Hematopoietic multipotent progenitor cell (in vitro differentiated cells): ENCODE results near the gene KDM6B. TPM values are rescaled to one million over a fixed set of nuclear protein-coding genes. Genes with fewer than 3 reads are reported as not detected.

Experiments
- DNase-seq, 3 donors: peaks; one replicate each; pipeline ENCODE4 v3.0.0-alpha.2; 2011 to 2015; ENCODE audit warnings: low read depth in 2 of 3, low spot score in 2 of 3
- total RNA-seq: library from RNA; depleted of rRNA; stranded (reverse); fragments of >200 nt; gene quantifications from one replicate; pipeline ENCODE4 v1.2.3, GENCODE V29; 2012

KDM6B gene
- total RNA-seq, 1 donor = 24.8 TPM

- DNase-seq = no peak
Measured at GRCh38 chr17:7867881-7868329, 33.9 kb downstream of the KDM6B start.

DNA sequence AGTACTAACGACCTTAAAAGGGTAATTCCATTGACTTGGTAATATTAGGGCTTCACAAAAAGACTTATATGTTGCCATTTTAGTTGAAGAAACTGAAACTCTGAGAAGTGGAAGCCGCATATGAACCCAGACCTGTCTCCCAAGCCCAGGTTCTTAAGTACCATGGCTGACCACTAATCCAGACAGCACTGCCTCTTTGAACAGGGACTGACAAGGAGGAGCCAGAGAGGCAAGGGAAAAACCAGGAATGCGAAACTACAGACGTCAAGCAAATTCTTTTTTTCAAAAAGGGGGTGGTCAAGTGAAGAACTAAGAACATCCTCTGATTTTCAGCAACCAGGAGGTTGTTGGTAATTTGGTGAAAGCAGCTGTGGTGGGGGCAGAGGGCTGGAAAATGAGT, 39.0 kb downstream of the KDM6B start:
- DNase-seq = no peak

GRCh38 chr17:7875804-7876370, 41.9 kb downstream of the KDM6B start:
- no peak for DNase-seq

DNA sequence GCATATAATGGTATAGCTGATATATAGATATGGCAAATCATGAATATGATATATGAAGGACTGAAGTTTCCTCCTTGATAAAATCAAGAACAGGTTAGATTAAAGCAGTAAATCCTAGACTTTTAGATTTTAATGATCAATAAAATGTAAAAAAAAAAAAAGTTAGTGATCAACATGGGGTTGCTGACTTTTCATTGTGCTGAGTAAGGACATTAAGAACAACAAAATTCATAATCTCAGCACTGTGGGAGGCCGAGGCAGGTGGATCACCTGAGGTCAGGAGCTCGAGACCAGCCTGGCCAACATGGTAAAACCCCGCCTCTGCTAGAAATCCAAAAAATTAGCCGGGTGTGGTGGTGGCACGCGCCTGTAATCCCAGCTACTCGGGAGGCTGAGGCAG, 44.2 kb downstream of the KDM6B start:
- no peak for DNase-seq

- no peak for DNase-seq
Measured at GRCh38 chr17:7880076-7880868, 46.3 kb downstream of the KDM6B start.

- no peak for DNase-seq
Measured at GRCh38 chr17:7881276-7882054, 47.4 kb downstream of the KDM6B start.

DNA sequence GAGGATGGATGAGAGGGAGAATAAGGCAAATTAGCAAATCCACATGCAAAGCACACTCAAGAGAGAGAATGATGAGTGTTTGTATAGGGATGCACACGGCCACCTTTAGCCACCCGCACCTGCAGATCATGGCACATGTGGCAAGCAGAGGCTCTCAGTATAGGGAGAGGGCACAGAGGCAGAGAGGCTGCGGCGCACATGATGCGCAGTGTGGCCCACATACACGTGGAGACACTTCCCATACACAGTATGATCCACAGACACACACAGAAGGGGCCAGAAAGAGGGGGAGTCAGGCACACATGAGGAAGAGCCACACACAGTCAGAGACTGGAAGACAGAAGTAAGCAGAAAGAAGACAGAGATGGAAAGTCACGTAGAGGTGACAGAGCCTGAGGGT, 48.1 kb downstream of the KDM6B start:
- DNase-seq = no peak

GRCh38 chr17:7882629-7883028, 48.6 kb downstream of the KDM6B start:
- no peak for DNase-seq

Other genes with a start within 250 kb of the KDM6B start
- 0.81 TPM for gene SOX15, start 244.1 kb upstream of the KDM6B start, total RNA-seq
- gene FXR2, start 219.3 kb upstream of the KDM6B start, total RNA-seq = 22.6 TPM
- 14.0 TPM for gene SAT2, start 206.4 kb upstream of the KDM6B start, total RNA-seq
- not detected for gene SHBG, start 204.1 kb upstream of the KDM6B start, total RNA-seq
- not detected for gene ATP1B2, start 183.3 kb upstream of the KDM6B start, total RNA-seq
- 72.4 TPM for gene TP53, start 146.7 kb upstream of the KDM6B start, total RNA-seq
- gene WRAP53, start 145.7 kb upstream of the KDM6B start, total RNA-seq = 14.5 TPM
- under 0.01 TPM for gene EFNB3, start 129.0 kb upstream of the KDM6B start, total RNA-seq
- gene DNAH2, start 116.5 kb upstream of the KDM6B start, total RNA-seq = under 0.01 TPM
- gene TMEM88, start 20.8 kb downstream of the KDM6B start, total RNA-seq = 4.6 TPM
- 97.8 TPM for gene NAA38, start 23.3 kb downstream of the KDM6B start, total RNA-seq
- 9.4 TPM for gene CYB5D1, start 23.8 kb downstream of the KDM6B start, total RNA-seq
- gene CHD3, start 54.6 kb downstream of the KDM6B start, total RNA-seq = 110 TPM
- 10.0 TPM for gene RNF227, start 82.1 kb downstream of the KDM6B start, total RNA-seq
- gene KCNAB3, start 95.6 kb downstream of the KDM6B start, total RNA-seq = 1.1 TPM
- gene TRAPPC1, start 97.7 kb downstream of the KDM6B start, total RNA-seq = 66.5 TPM
- 36.6 TPM for gene CNTROB, start 98.0 kb downstream of the KDM6B start, total RNA-seq
- 1.9 TPM for gene GUCY2D, start 168.4 kb downstream of the KDM6B start, total RNA-seq
- gene ALOX15B, start 204.8 kb downstream of the KDM6B start, total RNA-seq = 5.1 TPM